ENCODE measurements around the gene PRSS2. TPM values are rescaled to one million over a fixed set of nuclear protein-coding genes. Genes with fewer than 3 reads are reported as not detected.
A peak's percentile ranks its signal among the peaks of the same experiment; 100 is the strongest.
"Not testable (repeated sequence)": the region's sequence is repeated elsewhere in the genome, so short reads cannot be mapped to it uniquely, and the experiment has no call there.

Gene PRSS2
- total RNA-seq, 2 donors from 2014 or later, result 4.8 to 9.9 TPM

GRCh38 chr7:142754681-142755575, 15.8 kb upstream of the PRSS2 start:
- H3K27ac Mint-ChIP-seq, result no peak overlapping the region

GRCh38 chr7:142758312-142758711, 12.5 kb upstream of the PRSS2 start:
- WGBS, 2 experiments (ENCODE audit: insufficient coverage in 1 of 2, insufficient read length in 1 of 2), result 77 to 83% methylated on average over 1 to 2 of the region's 3 CpGs
- not testable (repeated sequence) for H3K36me3 Mint-ChIP-seq (ENCODE audit: low read depth); H3K27me3 ChIP-seq (ENCODE audit: control insufficient read depth, insufficient read depth, low read length, poor library complexity, severe bottlenecking); H3K36me3 ChIP-seq (ENCODE audit: control insufficient read depth, insufficient read depth, low read length); H3K4me3 ChIP-seq (ENCODE audit: low read length); H3K27ac Mint-ChIP-seq; H3K9me3 Mint-ChIP-seq; H3K9me3 ChIP-seq (ENCODE audit: control insufficient read depth, low read length); H3K4me3 Mint-ChIP-seq; DNase-seq; H3K9ac ChIP-seq (ENCODE audit: extremely low read depth, low read length, poor library complexity, severe bottlenecking); H3K27ac ChIP-seq (ENCODE audit: low read depth, low read length)
- peaks cover 49% of the 10 kb centered on the region for H3K27me3 Mint-ChIP-seq (ENCODE audit: insufficient read depth)
- H3K4me1 Mint-ChIP-seq, result peaks cover 13% of the 10 kb centered on the region
- peaks cover 13% of the 10 kb centered on the region for H3K4me1 ChIP-seq (ENCODE audit: control insufficient read depth, insufficient read depth, low read length)

More at GRCh38 chr7:142754681-142755575, 15.8 kb upstream of the PRSS2 start:
- TF ChIP-seq, protein P1, sequence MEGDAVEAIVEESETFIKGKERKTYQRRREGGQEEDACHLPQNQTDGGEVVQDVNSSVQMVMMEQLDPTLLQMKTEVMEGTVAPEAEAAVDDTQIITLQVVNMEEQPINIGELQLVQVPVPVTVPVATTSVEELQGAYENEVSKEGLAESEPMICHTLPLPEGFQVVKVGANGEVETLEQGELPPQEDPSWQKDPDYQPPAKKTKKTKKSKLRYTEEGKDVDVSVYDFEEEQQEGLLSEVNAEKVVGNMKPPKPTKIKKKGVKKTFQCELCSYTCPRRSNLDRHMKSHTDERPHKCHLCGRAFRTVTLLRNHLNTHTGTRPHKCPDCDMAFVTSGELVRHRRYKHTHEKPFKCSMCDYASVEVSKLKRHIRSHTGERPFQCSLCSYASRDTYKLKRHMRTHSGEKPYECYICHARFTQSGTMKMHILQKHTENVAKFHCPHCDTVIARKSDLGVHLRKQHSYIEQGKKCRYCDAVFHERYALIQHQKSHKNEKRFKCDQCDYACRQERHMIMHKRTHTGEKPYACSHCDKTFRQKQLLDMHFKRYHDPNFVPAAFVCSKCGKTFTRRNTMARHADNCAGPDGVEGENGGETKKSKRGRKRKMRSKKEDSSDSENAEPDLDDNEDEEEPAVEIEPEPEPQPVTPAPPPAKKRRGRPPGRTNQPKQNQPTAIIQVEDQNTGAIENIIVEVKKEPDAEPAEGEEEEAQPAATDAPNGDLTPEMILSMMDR (conservative IDR thresholded peaks at IDR 0.05), result no peak
- DNase-seq, result no peak
- H3K4me1 Mint-ChIP-seq, result peaks cover 13% of the 10 kb centered on the region
- Histone ChIP-seq H3K27me3 (ENCODE audit: control insufficient read depth, insufficient read depth, low read length, poor library complexity, severe bottlenecking) (no peaks in the 10 kb centered on the region), H3K4me1 (ENCODE audit: control insufficient read depth, insufficient read depth, low read length) (peaks cover 12% of the 10 kb centered on the region), H3K9ac (ENCODE audit: extremely low read depth, low read length, poor library complexity, severe bottlenecking) (no peak overlapping the region), H3K27ac (ENCODE audit: low read depth, low read length) (no peak overlapping the region), H3K9me3 (ENCODE audit: control insufficient read depth, low read length) (no peaks in the 10 kb centered on the region), H3K4me3 (ENCODE audit: low read length) (no peak overlapping the region), H3K36me3 (ENCODE audit: control insufficient read depth, insufficient read depth, low read length) (no peaks in the 10 kb centered on the region)
- peaks cover 57% of the 10 kb centered on the region for H3K27me3 Mint-ChIP-seq (ENCODE audit: insufficient read depth)
- WGBS, 2 experiments (ENCODE audit: insufficient coverage in 1 of 2, insufficient read length in 1 of 2), result 77 to 86% methylated on average over 6 to 10 of the region's 10 CpGs
- no peaks in the 10 kb centered on the region for H3K36me3 Mint-ChIP-seq (ENCODE audit: low read depth)
- no peaks in the 10 kb centered on the region for H3K9me3 Mint-ChIP-seq
- no peak overlapping the region for H3K4me3 Mint-ChIP-seq

DNA sequence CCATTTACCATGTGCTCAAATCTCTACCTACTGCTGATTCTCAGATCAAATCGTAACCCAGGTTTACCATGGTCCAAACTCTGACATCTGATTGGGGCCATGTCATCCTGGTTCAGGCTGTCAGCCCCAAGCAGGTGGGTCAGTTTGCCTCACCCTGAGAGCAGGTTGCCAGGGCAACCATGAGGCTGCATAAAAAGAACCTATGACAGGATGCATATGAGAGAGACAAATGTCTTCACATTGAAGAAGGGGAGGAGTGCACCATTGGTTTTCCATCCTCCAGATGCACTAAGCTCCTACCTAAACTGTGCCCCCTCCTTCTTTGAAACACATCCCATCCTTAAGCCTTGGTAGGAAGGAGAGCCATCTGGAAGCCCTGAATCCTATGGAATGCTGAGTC, 11.3 kb upstream of the PRSS2 start:
- H3K4me1 ChIP-seq (ENCODE audit: control insufficient read depth, insufficient read depth, low read length), result peaks cover 13% of the 10 kb centered on the region
- no peak overlapping the region for H3K4me3 ChIP-seq (ENCODE audit: low read length)
- no peaks in the 10 kb centered on the region for H3K9me3 ChIP-seq (ENCODE audit: control insufficient read depth, low read length)
- no peak overlapping the region for H3K9ac ChIP-seq (ENCODE audit: extremely low read depth, low read length, poor library complexity, severe bottlenecking)
- Mint-ChIP-seq H3K9me3 (no peaks in the 10 kb centered on the region), H3K27ac (no peak overlapping the region), H3K4me1 (peaks cover 13% of the 10 kb centered on the region), H3K4me3 (no peak overlapping the region), H3K36me3 (ENCODE audit: low read depth) (no peaks in the 10 kb centered on the region), H3K27me3 (ENCODE audit: insufficient read depth) (peaks cover 49% of the 10 kb centered on the region)
- H3K27ac ChIP-seq (ENCODE audit: low read depth, low read length), result no peak overlapping the region
- peak; percentile 31 for DNase-seq
- no peaks in the 10 kb centered on the region for H3K36me3 ChIP-seq (ENCODE audit: control insufficient read depth, insufficient read depth, low read length)
- WGBS, 2 experiments (ENCODE audit: insufficient coverage in 1 of 2, insufficient read length in 1 of 2), result 89 to 100% methylated on average over 1 of the region's 1 CpG
- H3K27me3 ChIP-seq (ENCODE audit: control insufficient read depth, insufficient read depth, low read length, poor library complexity, severe bottlenecking), result no peaks in the 10 kb centered on the region
- TF ChIP-seq, protein P1 (conservative IDR thresholded peaks at IDR 0.05), result no peak
